GM19397 (cell line): ENCODE results near the gene IPCEF1.
A peak's percentile ranks its signal among the peaks of the same experiment; 100 is the strongest.
"Not testable (repeated sequence)": the region's sequence is repeated elsewhere in the genome, so short reads cannot be mapped to it uniquely, and the experiment has no call there.

Experiments
- ATAC-seq: cut with Tn5 transposase; IDR thresholded peaks from one replicate; pipeline ENCODE4 v1.9.1; 2021; ENCODE audit warnings: mild to moderate bottlenecking, moderate library complexity; ENCODE audit not compliant: unreplicated experiment

The IPCEF1 gene

GRCh38 chr6:154251116-154251515 lies 105.5 kb downstream of the IPCEF1 start:
- no peak for ATAC-seq

- ATAC-seq, result peak; percentile 63
These were observed 106.9 kb downstream of the IPCEF1 start for GRCh38 chr6:154249499-154250298.

GRCh38 chr6:154247119-154247861 lies 109.3 kb downstream of the IPCEF1 start:
- ATAC-seq, result peak; percentile 35

- no peak for ATAC-seq
These were observed 109.9 kb downstream of the IPCEF1 start for GRCh38 chr6:154246723-154247118.

GRCh38 chr6:154245506-154245905 lies 111.1 kb downstream of the IPCEF1 start:
- ATAC-seq, result no peak

GRCh38 chr6:154243793-154244750 lies 112.5 kb downstream of the IPCEF1 start:
- ATAC-seq, result no peak

GRCh38 chr6:154242617-154243357 lies 113.8 kb downstream of the IPCEF1 start:
- ATAC-seq, result no peak

GRCh38 chr6:154241581-154241980 lies 115.0 kb downstream of the IPCEF1 start:
- no peak for ATAC-seq

GRCh38 chr6:154241061-154241460 lies 115.5 kb downstream of the IPCEF1 start:
- ATAC-seq, result not testable (repeated sequence)

GRCh38 chr6:154239392-154239791 lies 117.2 kb downstream of the IPCEF1 start:
- no peak for ATAC-seq

GRCh38 chr6:154238831-154239230 lies 117.8 kb downstream of the IPCEF1 start:
- no peak for ATAC-seq

- no peak for ATAC-seq
These were observed 119.8 kb downstream of the IPCEF1 start for GRCh38 chr6:154236646-154237301.

GRCh38 chr6:154234019-154234772 lies 122.4 kb downstream of the IPCEF1 start:
- ATAC-seq, result peak; percentile 43

- ATAC-seq, result no peak
These were observed 123.2 kb downstream of the IPCEF1 start for GRCh38 chr6:154233383-154233782.

- no peak for ATAC-seq
These were observed 124.3 kb downstream of the IPCEF1 start for GRCh38 chr6:154232013-154232910.

- no peak for ATAC-seq
These were observed 125.5 kb downstream of the IPCEF1 start for GRCh38 chr6:154230910-154231595.

- no peak for ATAC-seq
These were observed 126.2 kb downstream of the IPCEF1 start for GRCh38 chr6:154230393-154230792.
